ENCODE measurements around the gene EXO5.

DNA sequence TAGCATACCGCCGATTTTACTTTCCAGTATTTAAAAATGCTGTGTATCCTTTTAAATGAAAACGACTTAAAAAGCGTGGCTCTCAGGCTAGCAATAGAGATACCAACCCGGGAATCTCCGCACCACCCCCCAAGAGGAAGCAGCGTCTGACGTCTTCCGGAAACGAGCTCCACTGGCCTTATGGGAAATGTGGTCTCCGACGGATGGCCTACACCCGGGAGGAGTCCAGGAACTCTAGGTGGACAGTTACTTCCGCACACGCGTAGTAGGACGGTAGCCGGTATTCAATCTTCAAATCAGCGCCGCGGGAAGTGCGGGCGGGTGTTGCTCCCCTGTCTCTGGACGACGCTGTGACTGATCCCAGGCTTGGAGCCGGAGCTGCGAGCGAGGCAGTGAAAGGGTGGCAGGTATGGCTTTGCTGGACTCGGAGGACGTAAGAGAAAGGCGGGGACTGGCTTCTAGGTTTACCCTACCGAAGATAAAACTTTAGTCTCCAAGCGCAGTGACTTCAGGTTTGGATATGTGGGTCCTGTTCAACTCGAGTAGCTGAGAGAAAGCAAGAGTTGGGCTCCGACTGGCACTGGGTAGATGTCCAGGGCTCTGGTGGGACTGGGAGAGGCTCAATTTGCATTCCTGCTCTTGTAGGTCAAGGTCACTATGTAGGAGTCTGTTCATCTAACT lies 23.0 kb downstream of the EXO5 start, which contains the start of gene ZNF684:
- TF ChIP-seq POLR2AphosphoS5 (IDR thresholded peaks at IDR 0.05) (peak; percentile 85 to 96 (median 90)), CTCF (IDR thresholded peaks at IDR 0.05 in 8 of 11, conservative IDR thresholded peaks at IDR 0.05 in 3 of 11) (peak in 2 of 11 experiments; percentile 12 to 13), POLR2A (IDR thresholded peaks at IDR 0.05) (peak in 1 of 3 donors; percentile 17)
